PFSK-1 (cell line): Measurements from ENCODE around the gene IFI6.

Source experiments
- FOXP2 ChIP-seq: optimal IDR thresholded peaks from 2 replicates; pipeline ENCODE3; 2011; ENCODE audit warnings: borderline replicate concordance, control low read depth, inconsistent platforms; ENCODE audit not compliant: insufficient read depth; ENCODE audit errors: extremely low read length, extremely low read depth
- POLR2AphosphoS5 ChIP-seq: IDR thresholded peaks from 2 replicates; pipeline ENCODE4 v1.6.1; 2012; ENCODE audit warnings: low read depth, mild to moderate bottlenecking, control low read depth, low read length, moderate library complexity
- SIN3A ChIP-seq: IDR thresholded peaks from 2 replicates; pipeline ENCODE4 v1.6.1; 2012; ENCODE audit warnings: mild to moderate bottlenecking, low read length, moderate library complexity, borderline replicate concordance; ENCODE audit not compliant: insufficient read depth
- TAF1 ChIP-seq: IDR thresholded peaks from 2 replicates; pipeline ENCODE4 v1.6.1; 2012; ENCODE audit warnings: low read length, control low read depth, borderline replicate concordance; ENCODE audit not compliant: insufficient read depth
- TF ChIP-seq, protein P1 (sequence below), 2 experiments: IDR thresholded peaks; 2 replicates each; pipeline versions ENCODE4 v1.6.1 to v1.8.0; 2011 to 2012; ENCODE audit warnings: low read depth in 2 of 2, low read length in 2 of 2, control low read depth in 1 of 2, inconsistent platforms in 1 of 2, mild to moderate bottlenecking in 1 of 2, moderate library complexity in 1 of 2; ENCODE audit not compliant: insufficient read depth in 1 of 2

The IFI6 gene

GRCh38 chr1:27665016-27665651, 6.9 kb downstream of the IFI6 start:
- TF ChIP-seq POLR2AphosphoS5, result no peak
- no peak for TF ChIP-seq SIN3A
- no peak for TF ChIP-seq TAF1
- TF ChIP-seq, protein P1, sequence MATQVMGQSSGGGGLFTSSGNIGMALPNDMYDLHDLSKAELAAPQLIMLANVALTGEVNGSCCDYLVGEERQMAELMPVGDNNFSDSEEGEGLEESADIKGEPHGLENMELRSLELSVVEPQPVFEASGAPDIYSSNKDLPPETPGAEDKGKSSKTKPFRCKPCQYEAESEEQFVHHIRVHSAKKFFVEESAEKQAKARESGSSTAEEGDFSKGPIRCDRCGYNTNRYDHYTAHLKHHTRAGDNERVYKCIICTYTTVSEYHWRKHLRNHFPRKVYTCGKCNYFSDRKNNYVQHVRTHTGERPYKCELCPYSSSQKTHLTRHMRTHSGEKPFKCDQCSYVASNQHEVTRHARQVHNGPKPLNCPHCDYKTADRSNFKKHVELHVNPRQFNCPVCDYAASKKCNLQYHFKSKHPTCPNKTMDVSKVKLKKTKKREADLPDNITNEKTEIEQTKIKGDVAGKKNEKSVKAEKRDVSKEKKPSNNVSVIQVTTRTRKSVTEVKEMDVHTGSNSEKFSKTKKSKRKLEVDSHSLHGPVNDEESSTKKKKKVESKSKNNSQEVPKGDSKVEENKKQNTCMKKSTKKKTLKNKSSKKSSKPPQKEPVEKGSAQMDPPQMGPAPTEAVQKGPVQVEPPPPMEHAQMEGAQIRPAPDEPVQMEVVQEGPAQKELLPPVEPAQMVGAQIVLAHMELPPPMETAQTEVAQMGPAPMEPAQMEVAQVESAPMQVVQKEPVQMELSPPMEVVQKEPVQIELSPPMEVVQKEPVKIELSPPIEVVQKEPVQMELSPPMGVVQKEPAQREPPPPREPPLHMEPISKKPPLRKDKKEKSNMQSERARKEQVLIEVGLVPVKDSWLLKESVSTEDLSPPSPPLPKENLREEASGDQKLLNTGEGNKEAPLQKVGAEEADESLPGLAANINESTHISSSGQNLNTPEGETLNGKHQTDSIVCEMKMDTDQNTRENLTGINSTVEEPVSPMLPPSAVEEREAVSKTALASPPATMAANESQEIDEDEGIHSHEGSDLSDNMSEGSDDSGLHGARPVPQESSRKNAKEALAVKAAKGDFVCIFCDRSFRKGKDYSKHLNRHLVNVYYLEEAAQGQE (IDR thresholded peaks at IDR 0.05; ENCODE audit: insufficient read depth in 1 of 2, low read depth in 2 of 2, low read length in 2 of 2), result no peak
- no peak for TF ChIP-seq FOXP2

DNA sequence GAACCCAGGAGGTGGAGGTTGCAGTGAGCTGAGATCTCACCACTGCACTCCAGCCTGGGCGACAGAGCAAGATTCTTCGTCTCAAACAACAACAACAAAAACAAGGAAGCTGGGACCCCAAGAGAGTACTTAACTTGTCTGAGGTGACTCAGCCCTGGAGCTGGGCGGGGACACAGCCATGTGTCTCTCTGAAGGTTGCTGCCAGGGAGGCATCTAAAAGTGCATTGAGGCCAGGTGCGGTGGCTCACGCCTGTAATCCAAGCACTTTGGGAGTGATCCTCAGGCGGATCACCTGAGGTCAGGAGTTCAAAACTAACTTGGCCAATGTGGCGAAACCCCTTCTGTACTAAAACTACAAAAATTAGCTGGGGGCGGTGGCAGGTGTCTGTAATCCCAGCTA, 7.7 kb downstream of the IFI6 start:
- TF ChIP-seq POLR2AphosphoS5, result no peak
- TF ChIP-seq, protein P1 (IDR thresholded peaks at IDR 0.05; ENCODE audit: insufficient read depth in 1 of 2, low read depth in 2 of 2, low read length in 2 of 2), result no peak
- TF ChIP-seq TAF1, result no peak
- no peak for TF ChIP-seq FOXP2
- no peak for TF ChIP-seq SIN3A

- TF ChIP-seq, protein P1 (IDR thresholded peaks at IDR 0.05; ENCODE audit: insufficient read depth in 1 of 2, low read depth in 2 of 2, low read length in 2 of 2), result no peak
- TF ChIP-seq TAF1 (no peak), FOXP2 (no peak)
These were observed 9.1 kb downstream of the IFI6 start for GRCh38 chr1:27662707-27663393.

- TF ChIP-seq FOXP2, result no peak
- no peak for TF ChIP-seq TAF1
- TF ChIP-seq POLR2AphosphoS5, result no peak
- TF ChIP-seq SIN3A, result no peak
- TF ChIP-seq, protein P1 (IDR thresholded peaks at IDR 0.05; ENCODE audit: insufficient read depth in 1 of 2, low read depth in 2 of 2, low read length in 2 of 2), result no peak
These were observed 9.7 kb downstream of the IFI6 start for GRCh38 chr1:27662261-27662660.
